Kidney epithelial cell (primary cell): ENCODE results near the gene COX6A1. TPM values are rescaled to one million over a fixed set of nuclear protein-coding genes. Genes with fewer than 3 reads are reported as not detected.
"Not testable (repeated sequence)": the region's sequence is repeated elsewhere in the genome, so short reads cannot be mapped to it uniquely, and the experiment has no call there.

Experiments
- DNase-seq: peaks from one replicate; pipeline ENCODE4 v3.0.0-alpha.2; 2010; ENCODE audit warnings: low read depth
- H3K27me3 ChIP-seq: 2 replicates; pipeline ENCODE4 v1.6.0; 2011; ENCODE audit warnings: low read length; ENCODE audit not compliant: control insufficient read depth, insufficient read depth
- H3K36me3 ChIP-seq: 2 replicates; pipeline ENCODE4 v1.5.1; 2011; ENCODE audit warnings: low read length; ENCODE audit not compliant: control insufficient read depth, insufficient read depth
- H3K4me3 ChIP-seq: 2 replicates; pipeline ENCODE4 v1.5.1; 2011; ENCODE audit warnings: low read depth, mild to moderate bottlenecking, control low read depth, low read length
- CTCF ChIP-seq: IDR thresholded peaks from 2 replicates; pipeline ENCODE4 v1.5.1; 2011; ENCODE audit warnings: mild to moderate bottlenecking, moderate library complexity, low read length, control low read depth, inconsistent platforms; ENCODE audit not compliant: insufficient read depth, poor library complexity, severe bottlenecking
- total RNA-seq: library from RNA; depleted of rRNA; stranded (reverse); fragments of >200 nt; gene quantifications from 2 replicates; pipeline ENCODE4 v1.2.3, GENCODE V29; 2015

Gene COX6A1
- total RNA-seq, 1 donor from 2014 or later, result 615 TPM

GRCh38 chr12:120432772-120433525 lies 5.0 kb upstream of the COX6A1 start:
- TF ChIP-seq CTCF, result no peak
- H3K4me3 ChIP-seq, result no peak overlapping the region
- DNase-seq, result no peak
- no peaks in the 10 kb centered on the region for H3K36me3 ChIP-seq
- H3K27me3 ChIP-seq, result no peaks in the 10 kb centered on the region

GRCh38 chr12:120438495-120439198 lies 734 bp downstream of the COX6A1 start:
- H3K4me3 ChIP-seq, result peak overlapping the region; percentile 68
- H3K27me3 ChIP-seq, result no peaks in the 10 kb centered on the region
- TF ChIP-seq CTCF, result no peak
- peaks cover 1% of the 10 kb centered on the region for H3K36me3 ChIP-seq
- no peak for DNase-seq

- H3K27me3 ChIP-seq, result no peaks in the 10 kb centered on the region
- peaks cover 1% of the 10 kb centered on the region for H3K36me3 ChIP-seq
- DNase-seq, result no peak
- H3K4me3 ChIP-seq, result no peak overlapping the region
- TF ChIP-seq CTCF, result peak; percentile 86
Measured at GRCh38 chr12:120439646-120440247, 1.8 kb downstream of the COX6A1 start.

- no peak overlapping the region for H3K4me3 ChIP-seq
Measured at GRCh38 chr12:120444676-120445075, 6.8 kb downstream of the COX6A1 start.

GRCh38 chr12:120445911-120446843 lies 8.3 kb downstream of the COX6A1 start, which contains the start of the genes GATC and TRIAP1:
Gene GATC, plus strand, starts transcription at chr12:120446444. Its CDS starts 37 bp downstream, at chr12:120446481.
Gene TRIAP1, minus strand, starts transcription at chr12:120446384. Its CDS starts 12 bp downstream, at chr12:120446372.
- DNase-seq, result no peak
- H3K4me3 ChIP-seq, result peak within 1 kb of the TSS; percentile 90
- H3K27me3 ChIP-seq, result no peaks in the 10 kb centered on the region
- no peaks in the 10 kb centered on the region for H3K36me3 ChIP-seq
- no peak for TF ChIP-seq CTCF

More at GRCh38 chr12:120444676-120445075, 6.8 kb downstream of the COX6A1 start:
- TF ChIP-seq CTCF, result no peak
- no peak for DNase-seq
- H3K27me3 ChIP-seq, result no peaks in the 10 kb centered on the region
- H3K36me3 ChIP-seq, result no peaks in the 10 kb centered on the region

GRCh38 chr12:120446844-120447178 lies 8.9 kb downstream of the COX6A1 start:
- peak overlapping the region; percentile 90 for H3K4me3 ChIP-seq
- not testable (repeated sequence) for H3K27me3 ChIP-seq, H3K36me3 ChIP-seq, DNase-seq
